ENCODE measurements around the gene TEX11. TPM values are rescaled to one million over a fixed set of nuclear protein-coding genes. Genes with fewer than 3 reads are reported as not detected.
"Not testable (repeated sequence)": the region's sequence is repeated elsewhere in the genome, so short reads cannot be mapped to it uniquely, and the experiment has no call there.

TEX11 gene
- total RNA-seq, 4 donors from 2014 or later, result not detected

DNA sequence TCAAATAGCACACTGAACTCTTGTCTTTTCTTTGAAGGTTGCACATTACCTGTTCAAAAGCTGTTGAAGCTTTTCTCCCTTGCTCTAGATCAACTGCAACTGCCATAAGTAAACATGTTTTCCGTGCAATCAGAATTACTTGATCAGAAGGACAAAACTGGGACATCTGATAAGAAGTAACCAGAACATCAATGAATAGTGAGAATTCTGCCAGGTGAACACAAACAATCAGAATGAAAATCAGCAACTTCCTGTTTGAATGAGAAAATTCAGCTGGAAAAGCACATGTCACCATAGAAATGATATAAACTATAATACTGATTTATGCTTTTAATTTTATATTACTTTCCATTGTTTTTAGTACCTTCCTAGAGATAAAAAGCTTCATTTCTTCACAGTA, 303.2 kb downstream of the TEX11 start:
- WGBS, result 58% methylated on average over 1 of the region's 1 CpG

DNA sequence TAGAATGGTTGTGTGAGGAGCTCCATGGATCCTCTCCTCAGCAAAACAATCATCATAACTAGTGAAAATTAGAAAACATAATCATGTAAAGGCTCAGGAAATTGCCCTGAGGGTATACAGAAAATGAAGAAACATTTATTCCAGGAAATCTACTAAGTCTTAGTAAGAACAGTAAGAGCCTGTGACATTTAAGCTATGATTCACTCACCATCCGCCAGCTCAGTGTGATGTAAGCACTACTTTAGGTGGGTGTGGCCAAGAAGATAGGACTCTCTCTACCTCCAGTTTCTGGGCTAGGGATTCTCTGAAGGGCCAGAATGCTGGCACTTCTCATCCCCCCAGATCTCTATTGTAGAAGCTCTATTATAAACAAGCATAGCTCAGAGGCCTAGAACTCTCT, 316.4 kb downstream of the TEX11 start:
- H3K27ac ChIP-seq, result no peak overlapping the region
- H3K27me3 ChIP-seq, result no peaks in the 10 kb centered on the region
- H3K4me1 ChIP-seq, result no peaks in the 10 kb centered on the region
- H3K4me3 ChIP-seq, result no peak overlapping the region
- no peaks in the 10 kb centered on the region for H3K9me3 ChIP-seq
- no peaks in the 10 kb centered on the region for H3K36me3 ChIP-seq
- TF ChIP-seq POLR2AphosphoS5 (IDR thresholded peaks at IDR 0.05), result no peak
- TF ChIP-seq, protein P1, sequence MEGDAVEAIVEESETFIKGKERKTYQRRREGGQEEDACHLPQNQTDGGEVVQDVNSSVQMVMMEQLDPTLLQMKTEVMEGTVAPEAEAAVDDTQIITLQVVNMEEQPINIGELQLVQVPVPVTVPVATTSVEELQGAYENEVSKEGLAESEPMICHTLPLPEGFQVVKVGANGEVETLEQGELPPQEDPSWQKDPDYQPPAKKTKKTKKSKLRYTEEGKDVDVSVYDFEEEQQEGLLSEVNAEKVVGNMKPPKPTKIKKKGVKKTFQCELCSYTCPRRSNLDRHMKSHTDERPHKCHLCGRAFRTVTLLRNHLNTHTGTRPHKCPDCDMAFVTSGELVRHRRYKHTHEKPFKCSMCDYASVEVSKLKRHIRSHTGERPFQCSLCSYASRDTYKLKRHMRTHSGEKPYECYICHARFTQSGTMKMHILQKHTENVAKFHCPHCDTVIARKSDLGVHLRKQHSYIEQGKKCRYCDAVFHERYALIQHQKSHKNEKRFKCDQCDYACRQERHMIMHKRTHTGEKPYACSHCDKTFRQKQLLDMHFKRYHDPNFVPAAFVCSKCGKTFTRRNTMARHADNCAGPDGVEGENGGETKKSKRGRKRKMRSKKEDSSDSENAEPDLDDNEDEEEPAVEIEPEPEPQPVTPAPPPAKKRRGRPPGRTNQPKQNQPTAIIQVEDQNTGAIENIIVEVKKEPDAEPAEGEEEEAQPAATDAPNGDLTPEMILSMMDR (IDR thresholded peaks at IDR 0.05), result no peak
- TF ChIP-seq EP300 (IDR thresholded peaks at IDR 0.05), result no peak
- no peak for TF ChIP-seq POLR2A (IDR thresholded peaks at IDR 0.05)
- DNase-seq (ENCODE audit: low spot score in 2 of 2), result no peak
- WGBS, result 58% methylated on average over 1 of the region's 1 CpG

More for the DNA sequence above, 303.2 kb downstream of the TEX11 start:
- H3K4me3 ChIP-seq, result no peak overlapping the region
- no peaks in the 10 kb centered on the region for H3K9me3 ChIP-seq
- H3K36me3 ChIP-seq, result no peaks in the 10 kb centered on the region
- TF ChIP-seq POLR2A (IDR thresholded peaks at IDR 0.05) (no peak), POLR2AphosphoS5 (IDR thresholded peaks at IDR 0.05) (no peak), EP300 (IDR thresholded peaks at IDR 0.05) (no peak)
- TF ChIP-seq, protein P1 (IDR thresholded peaks at IDR 0.05), result no peak
- H3K27me3 ChIP-seq, result no peaks in the 10 kb centered on the region
- H3K4me1 ChIP-seq, result no peaks in the 10 kb centered on the region
- no peak overlapping the region for H3K27ac ChIP-seq
- DNase-seq (ENCODE audit: low spot score in 2 of 2), result no peak

DNA sequence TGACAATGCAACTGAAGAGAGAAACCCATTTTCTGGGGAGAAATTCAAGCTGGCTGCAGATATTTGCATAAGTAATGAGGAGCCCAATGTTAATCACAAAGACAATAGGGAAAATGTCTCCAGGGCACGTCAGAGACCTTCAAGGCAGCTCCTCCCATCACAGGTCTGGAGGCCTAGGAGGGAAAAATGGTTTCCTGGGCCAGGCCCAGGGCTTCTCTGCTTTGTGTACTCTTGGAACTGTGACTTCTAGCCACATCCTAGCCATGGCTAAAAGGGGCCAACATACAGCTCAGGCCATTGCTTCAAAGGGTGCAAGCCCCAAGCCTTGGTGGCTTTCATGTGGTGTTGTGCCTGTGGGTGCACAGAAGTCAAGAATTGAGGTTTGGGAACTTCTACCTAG, 321.4 kb downstream of the TEX11 start:
- WGBS, result 12% methylated on average over 1 of the region's 1 CpG

DNA sequence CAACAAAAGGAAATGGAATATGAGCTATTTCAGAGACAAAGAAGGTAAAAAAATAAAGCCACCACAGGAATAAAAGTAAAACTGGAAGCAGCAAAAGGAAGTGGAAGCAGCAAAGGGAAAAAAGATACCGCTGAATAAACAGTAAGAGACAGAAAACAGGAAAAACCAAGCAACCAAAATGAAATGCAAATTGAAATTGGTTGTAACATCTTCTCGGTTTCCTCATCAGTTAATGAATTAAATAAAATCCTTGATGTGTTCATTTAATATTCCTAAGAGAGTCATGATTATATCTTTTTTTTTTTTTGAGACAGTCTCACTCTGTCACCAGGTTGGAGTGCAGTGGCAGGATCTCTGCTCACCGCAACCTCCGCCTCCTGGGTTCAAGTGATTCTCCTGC, 331.1 kb downstream of the TEX11 start:
- DNase-seq (ENCODE audit: low spot score in 2 of 2), result no peak
- Histone ChIP-seq H3K36me3 (no peaks in the 10 kb centered on the region), H3K27ac (no peak overlapping the region), H3K27me3 (no peaks in the 10 kb centered on the region), H3K9me3 (no peaks in the 10 kb centered on the region), H3K4me3 (no peak overlapping the region), H3K4me1 (no peaks in the 10 kb centered on the region)
- TF ChIP-seq POLR2AphosphoS5 (IDR thresholded peaks at IDR 0.05), result no peak
- 86% methylated on average over 4 of the region's 4 CpGs for WGBS

More for the DNA sequence above, 321.4 kb downstream of the TEX11 start:
- H3K27ac ChIP-seq; H3K36me3 ChIP-seq; H3K27me3 ChIP-seq; H3K9me3 ChIP-seq; H3K4me1 ChIP-seq; H3K4me3 ChIP-seq; DNase-seq (ENCODE audit: low spot score in 2 of 2): not testable (repeated sequence)

DNA sequence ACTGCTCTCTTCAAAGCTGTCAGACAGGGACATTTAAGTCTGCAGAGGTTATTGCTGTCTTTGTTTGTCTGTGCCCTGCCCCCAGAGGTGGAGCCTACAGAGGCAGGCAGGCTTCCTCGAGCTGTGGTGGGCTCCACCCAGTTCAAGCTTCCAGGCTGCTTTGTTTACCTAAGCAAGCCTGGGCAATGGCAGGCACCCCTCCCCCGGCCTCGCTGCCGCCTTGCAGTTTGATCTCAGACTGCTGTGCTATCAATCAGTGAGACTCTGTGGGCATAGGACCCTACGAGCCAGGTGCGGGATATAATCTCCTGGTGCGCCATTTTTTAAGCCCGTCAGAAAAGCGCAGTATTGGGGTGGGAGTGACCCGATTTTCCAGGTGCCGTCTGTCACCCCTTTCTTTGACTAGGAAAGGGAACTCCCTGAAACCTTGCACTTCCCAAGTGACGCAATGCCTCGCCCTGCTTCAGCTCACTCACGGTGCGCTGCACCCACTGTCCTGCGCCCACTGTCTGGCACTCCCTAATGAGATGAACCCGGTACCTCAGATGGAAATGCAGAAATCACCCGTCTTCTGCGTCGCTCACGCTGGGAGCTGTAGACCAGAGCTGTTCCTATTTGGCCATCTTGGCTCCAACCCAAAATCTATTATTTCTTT, 338.5 kb downstream of the TEX11 start:
- DNase-seq (ENCODE audit: low spot score in 2 of 2); H3K36me3 ChIP-seq; H3K4me3 ChIP-seq; H3K27me3 ChIP-seq; H3K9me3 ChIP-seq; H3K4me1 ChIP-seq; H3K27ac ChIP-seq: not testable (repeated sequence)
- WGBS, result 95% methylated on average over 21 of the region's 21 CpGs

DNA sequence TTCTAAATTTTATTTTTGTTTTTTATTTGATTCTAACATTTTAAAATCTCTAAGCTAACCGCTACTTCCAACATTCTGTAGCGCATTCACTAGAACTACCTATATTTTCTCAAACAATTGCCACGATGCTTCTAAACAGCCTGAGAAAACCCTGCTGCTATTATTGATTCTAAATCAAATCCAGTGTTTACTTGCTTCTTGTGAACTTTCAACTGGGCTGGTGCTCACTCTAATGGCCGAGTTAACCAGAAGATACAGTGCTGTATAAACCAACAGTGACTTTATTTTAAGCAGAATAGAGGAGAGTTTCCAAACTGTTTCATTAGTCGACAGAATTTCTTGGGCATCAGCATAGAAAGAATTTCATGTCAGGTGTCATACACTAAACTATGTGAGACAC, 353.6 kb downstream of the TEX11 start:
- 79% methylated on average over 5 of the region's 5 CpGs for WGBS
- Histone ChIP-seq H3K4me1 (no peaks in the 10 kb centered on the region), H3K9me3 (no peaks in the 10 kb centered on the region), H3K27me3 (no peaks in the 10 kb centered on the region), H3K4me3 (no peak overlapping the region), H3K36me3 (no peaks in the 10 kb centered on the region), H3K27ac (no peak overlapping the region)
- TF ChIP-seq EP300 (IDR thresholded peaks at IDR 0.05) (no peak), POLR2A (IDR thresholded peaks at IDR 0.05) (no peak), POLR2AphosphoS5 (IDR thresholded peaks at IDR 0.05) (no peak)
- TF ChIP-seq, protein P1 (IDR thresholded peaks at IDR 0.05), result no peak
- DNase-seq (ENCODE audit: low spot score in 2 of 2), result no peak

DNA sequence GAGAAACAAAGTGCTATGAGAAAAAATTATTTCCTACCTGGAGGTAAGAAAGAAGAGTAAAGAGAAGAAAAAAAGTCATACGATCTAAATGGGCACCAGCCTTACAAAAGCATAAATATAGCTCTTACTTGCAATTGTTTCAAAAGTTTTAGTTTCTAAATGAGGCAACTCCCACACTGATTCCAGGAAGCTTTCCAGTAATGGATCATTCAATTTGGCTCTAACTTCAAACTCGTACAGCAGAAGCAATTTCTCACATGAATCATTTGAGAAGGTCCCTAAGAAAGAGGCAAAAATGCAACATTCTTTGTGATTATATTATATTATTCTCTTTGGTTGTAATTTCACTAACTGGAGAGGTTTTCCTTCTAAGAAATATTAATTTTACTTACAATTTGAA, 354.0 kb downstream of the TEX11 start:
- Histone ChIP-seq H3K27me3 (no peaks in the 10 kb centered on the region), H3K27ac (no peak overlapping the region), H3K36me3 (no peaks in the 10 kb centered on the region), H3K4me3 (no peak overlapping the region), H3K4me1 (no peaks in the 10 kb centered on the region), H3K9me3 (no peaks in the 10 kb centered on the region)
- WGBS, result 22% methylated on average over 2 of the region's 2 CpGs
- TF ChIP-seq POLR2A (IDR thresholded peaks at IDR 0.05) (no peak), EP300 (IDR thresholded peaks at IDR 0.05) (no peak), POLR2AphosphoS5 (IDR thresholded peaks at IDR 0.05) (no peak)
- TF ChIP-seq, protein P1 (IDR thresholded peaks at IDR 0.05), result no peak
- no peak for DNase-seq (ENCODE audit: low spot score in 2 of 2)

Data from suprapubic skin (tissue), 4 donors.